Measurements from ENCODE around the gene FRYL. TPM values are rescaled to one million over a fixed set of nuclear protein-coding genes. Genes with fewer than 3 reads are reported as not detected.
A peak's percentile ranks its signal among the peaks of the same experiment; 100 is the strongest.

The FRYL gene
- total RNA-seq, 2 donors from 2014 or later: 71.7 TPM

DNA sequence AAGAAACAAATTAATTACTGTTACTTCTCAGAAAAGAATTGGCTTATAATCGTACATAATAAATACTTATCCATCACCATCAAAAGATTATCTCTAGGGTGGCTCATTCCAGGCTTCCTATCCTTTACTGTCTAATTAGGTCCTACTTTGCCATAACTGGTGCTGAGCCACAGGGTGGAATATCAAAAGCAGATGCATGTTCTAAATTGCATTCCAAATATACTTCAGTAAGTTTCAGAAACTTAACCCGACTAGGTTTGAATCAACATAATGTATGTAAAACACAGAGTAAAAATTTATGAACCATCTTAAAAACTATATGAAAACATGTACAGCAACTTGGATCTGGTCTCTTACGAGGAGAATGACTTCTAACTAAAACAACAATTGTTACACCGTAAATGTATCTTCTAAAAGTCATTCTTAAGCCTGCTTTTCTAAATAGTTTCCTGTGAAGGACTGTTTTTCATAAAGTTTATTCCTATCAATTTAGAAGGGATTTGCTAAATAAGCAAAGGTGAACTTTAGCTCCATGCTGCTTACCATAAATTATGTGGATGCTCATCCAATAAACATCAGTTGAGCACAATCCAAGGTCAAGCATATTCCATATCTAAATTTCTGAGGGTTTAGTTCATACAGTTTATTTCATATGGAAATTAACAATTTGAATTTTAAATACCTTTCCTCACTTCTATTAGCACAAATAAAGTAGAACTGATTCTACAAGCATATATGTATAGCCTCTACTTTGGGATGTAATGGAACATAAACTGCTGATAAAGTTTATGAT, 276.6 kb downstream of the FRYL start:
- peaks cover 6 to 13% of the 10 kb centered on the region in 2 donors for H3K36me3 Mint-ChIP-seq (ENCODE audit: insufficient read depth in 2 of 2)
- ATAC-seq (replicated peaks in 1 of 2) (no peak), DNase-seq (no peak)
- no peaks in the 10 kb centered on the region for H3K27me3 Mint-ChIP-seq (ENCODE audit: low read depth)
- H3K27ac Mint-ChIP-seq: no peak overlapping the region
- H3K4me1 Mint-ChIP-seq (ENCODE audit: low read depth): peaks cover 18% of the 10 kb centered on the region
- no peaks in the 10 kb centered on the region for H3K9me3 Mint-ChIP-seq
- H3K4me3 Mint-ChIP-seq: no peak overlapping the region

DNA sequence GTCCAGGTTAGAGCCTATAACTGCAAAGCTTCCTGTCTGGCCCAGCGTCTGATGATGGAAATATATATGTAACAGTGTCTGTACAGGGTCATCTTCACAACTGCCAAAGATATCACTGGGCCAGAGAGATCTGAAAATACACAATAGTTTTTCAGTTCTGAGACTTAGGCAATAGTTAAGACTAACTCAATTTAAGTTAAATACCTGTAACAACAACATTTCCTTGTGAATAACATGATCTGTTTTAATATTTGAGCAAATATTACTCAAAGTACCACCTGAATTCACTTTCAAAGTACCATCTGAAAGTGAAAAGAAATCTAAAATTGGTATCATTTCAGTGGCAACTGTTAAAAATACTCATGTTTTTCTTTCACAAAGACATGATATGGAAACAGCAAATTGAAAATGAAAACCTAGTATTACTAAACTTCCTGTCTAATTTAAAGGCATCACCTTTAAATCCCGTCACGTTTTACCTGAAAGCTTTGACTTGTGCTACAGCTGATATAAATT, 280.5 kb downstream of the FRYL start:
- H3K27ac Mint-ChIP-seq: peak overlapping the region; percentile 1
- H3K36me3 Mint-ChIP-seq (ENCODE audit: insufficient read depth in 2 of 2): peaks cover 6 to 17% of the 10 kb centered on the region in 2 donors
- H3K4me3 Mint-ChIP-seq: peak overlapping the region in 1 of 2 donors; percentile 13
- H3K9me3 Mint-ChIP-seq: no peaks in the 10 kb centered on the region
- no peaks in the 10 kb centered on the region for H3K27me3 Mint-ChIP-seq (ENCODE audit: low read depth)
- no peak for DNase-seq
- peaks cover 18% of the 10 kb centered on the region for H3K4me1 Mint-ChIP-seq (ENCODE audit: low read depth)
- peak; percentile 51 to 71 for ATAC-seq (replicated peaks in 1 of 2)

- no peak overlapping the region for H3K27ac Mint-ChIP-seq
- peaks cover 13% of the 10 kb centered on the region for H3K4me1 Mint-ChIP-seq (ENCODE audit: low read depth)
- no peaks in the 10 kb centered on the region for H3K9me3 Mint-ChIP-seq
- DNase-seq (no peak), ATAC-seq (replicated peaks in 1 of 2) (no peak)
- H3K36me3 Mint-ChIP-seq (ENCODE audit: insufficient read depth in 2 of 2): peaks cover 6 to 17% of the 10 kb centered on the region in 2 donors
- H3K27me3 Mint-ChIP-seq (ENCODE audit: low read depth): no peaks in the 10 kb centered on the region
- no peak overlapping the region for H3K4me3 Mint-ChIP-seq
Measured at GRCh38 chr4:48498895-48499294, 281.2 kb downstream of the FRYL start.

GRCh38 chr4:48495941-48496340, 284.1 kb downstream of the FRYL start:
- Mint-ChIP-seq H3K4me3 (no peak overlapping the region), H3K27ac (no peak overlapping the region), H3K27me3 (ENCODE audit: low read depth) (peaks cover 18% of the 10 kb centered on the region), H3K4me1 (ENCODE audit: low read depth) (peaks cover 13% of the 10 kb centered on the region), H3K9me3 (no peaks in the 10 kb centered on the region), H3K36me3 (ENCODE audit: insufficient read depth in 2 of 2) (peaks cover 2 to 13% of the 10 kb centered on the region in 2 donors)
- ATAC-seq (replicated peaks in 1 of 2) (no peak), DNase-seq (no peak)

DNA sequence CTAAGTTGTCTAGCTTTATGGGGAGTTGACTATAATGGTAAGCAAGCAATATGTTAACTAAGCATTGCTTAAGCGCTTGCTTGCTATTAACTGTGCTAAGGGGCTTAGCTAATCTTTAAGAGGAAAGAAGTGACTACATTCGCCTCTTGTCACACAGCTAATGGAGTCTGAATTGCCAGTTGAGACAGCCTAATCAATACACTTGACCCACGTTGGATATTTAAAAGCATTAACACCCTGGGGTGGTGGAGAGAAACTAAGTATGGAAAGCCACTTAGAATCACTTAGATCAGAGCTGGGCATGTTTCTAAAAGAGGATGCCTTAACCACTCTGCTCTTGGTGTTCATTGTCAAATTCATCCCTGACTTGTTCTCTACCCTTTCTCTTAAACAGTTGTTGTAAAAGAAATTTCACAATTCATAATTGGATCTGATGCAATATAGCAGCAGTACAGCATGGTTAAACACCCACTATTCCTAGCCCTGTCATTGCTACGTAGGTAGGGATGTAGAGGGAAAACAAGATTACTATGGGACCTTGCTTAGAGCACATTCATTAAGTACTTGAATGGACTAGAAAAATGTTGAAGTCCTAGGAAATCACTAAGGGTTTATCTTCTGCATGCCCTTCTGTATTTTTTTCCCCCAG, 286.5 kb downstream of the FRYL start:
- peaks cover under 1 to 5% of the 10 kb centered on the region in 2 donors for H3K36me3 Mint-ChIP-seq (ENCODE audit: insufficient read depth in 2 of 2)
- no peaks in the 10 kb centered on the region for H3K9me3 Mint-ChIP-seq
- no peak overlapping the region for H3K27ac Mint-ChIP-seq
- no peak overlapping the region for H3K4me3 Mint-ChIP-seq
- H3K4me1 Mint-ChIP-seq (ENCODE audit: low read depth): no peaks in the 10 kb centered on the region
- DNase-seq (no peak), ATAC-seq (replicated peaks in 1 of 2) (no peak)
- peaks cover 30% of the 10 kb centered on the region for H3K27me3 Mint-ChIP-seq (ENCODE audit: low read depth)

GRCh38 chr4:48491514-48492176, 288.4 kb downstream of the FRYL start:
- Mint-ChIP-seq H3K4me1 (ENCODE audit: low read depth) (no peaks in the 10 kb centered on the region), H3K4me3 (no peak overlapping the region), H3K9me3 (no peaks in the 10 kb centered on the region), H3K27ac (no peak overlapping the region), H3K27me3 (ENCODE audit: low read depth) (peaks cover 47% of the 10 kb centered on the region), H3K36me3 (ENCODE audit: insufficient read depth in 2 of 2) (no peaks in the 10 kb centered on the region)
- DNase-seq (no peak), ATAC-seq (replicated peaks in 1 of 2) (no peak)

GRCh38 chr4:48490680-48491513, 289.2 kb downstream of the FRYL start:
- H3K4me1 Mint-ChIP-seq (ENCODE audit: low read depth): no peaks in the 10 kb centered on the region
- peak overlapping the region in 1 of 2 donors; percentile 22 for H3K4me3 Mint-ChIP-seq
- no peak for DNase-seq
- H3K36me3 Mint-ChIP-seq (ENCODE audit: insufficient read depth in 2 of 2): no peaks in the 10 kb centered on the region
- no peaks in the 10 kb centered on the region for H3K9me3 Mint-ChIP-seq
- H3K27ac Mint-ChIP-seq: no peak overlapping the region
- peak; percentile 17 to 20 for ATAC-seq (replicated peaks in 1 of 2)
- H3K27me3 Mint-ChIP-seq (ENCODE audit: low read depth): peaks cover 48% of the 10 kb centered on the region

DNA sequence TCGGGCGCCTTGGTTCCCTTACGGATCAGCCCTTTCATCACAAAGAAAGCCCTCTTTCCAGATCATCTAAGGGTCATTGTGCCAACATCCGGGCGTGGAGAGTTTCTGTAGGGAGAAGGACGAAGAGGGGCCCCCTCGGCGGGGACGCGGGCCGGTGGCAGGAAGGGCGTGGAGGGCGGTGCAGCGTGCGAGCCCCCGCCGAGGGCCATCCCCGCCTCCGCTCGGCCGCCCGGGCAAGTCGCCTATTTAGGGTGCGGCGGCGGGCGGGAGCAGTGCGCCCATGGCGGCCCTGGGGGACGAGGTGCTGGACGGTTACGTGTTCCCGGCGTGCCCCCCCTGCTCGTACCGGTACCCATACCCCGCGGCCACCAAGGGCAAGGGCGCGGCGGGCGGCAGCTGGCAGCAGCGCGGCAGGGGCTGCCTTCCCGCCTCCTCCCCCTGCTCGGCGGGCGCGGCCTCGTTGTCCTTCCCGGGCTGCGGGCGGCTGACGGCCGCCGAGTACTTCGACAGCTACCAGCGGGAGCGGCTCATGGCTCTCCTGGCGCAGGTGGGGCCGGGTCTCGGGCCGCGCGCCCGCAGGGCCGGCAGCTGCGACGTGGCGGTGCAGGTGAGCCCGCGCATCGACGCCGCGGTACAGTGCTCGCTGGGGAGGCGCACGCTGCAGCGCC, 289.9 kb downstream of the FRYL start, which contains the start of gene ZAR1:
Gene ZAR1 (plus strand): TSS at position 241 of the 668 bp plus-strand sequence. CDS start 40 bp downstream, at position 281.
- peak; percentile 53 to 54 for ATAC-seq (replicated peaks in 1 of 2)
- Mint-ChIP-seq H3K27me3 (ENCODE audit: low read depth) (peaks cover 55% of the 10 kb centered on the region), H3K4me1 (ENCODE audit: low read depth) (no peaks in the 10 kb centered on the region)

GRCh38 chr4:48489683-48490011, 290.4 kb downstream of the FRYL start:
- Mint-ChIP-seq H3K27me3 (ENCODE audit: low read depth) (peaks cover 60% of the 10 kb centered on the region), H3K36me3 (ENCODE audit: insufficient read depth in 2 of 2) (no peaks in the 10 kb centered on the region), H3K4me1 (ENCODE audit: low read depth) (no peaks in the 10 kb centered on the region), H3K4me3 (peak overlapping the region; percentile 63 to 66), H3K9me3 (no peaks in the 10 kb centered on the region), H3K27ac (no peak overlapping the region)
- DNase-seq (no peak), ATAC-seq (replicated peaks in 1 of 2) (no peak)

More for the DNA sequence above, 289.9 kb downstream of the FRYL start, which contains the start of gene ZAR1:
- Mint-ChIP-seq H3K27ac (no peak within 1 kb of the TSS), H3K4me3 (peak within 1 kb of the TSS; percentile 63 to 66), H3K36me3 (ENCODE audit: insufficient read depth in 2 of 2) (no peaks in the 10 kb centered on the region), H3K9me3 (no peaks in the 10 kb centered on the region)
- DNase-seq: no peak

GRCh38 chr4:48484494-48485168, 295.4 kb downstream of the FRYL start:
- Mint-ChIP-seq H3K27me3 (ENCODE audit: low read depth) (peaks cover 81% of the 10 kb centered on the region), H3K4me1 (ENCODE audit: low read depth) (peaks cover 7% of the 10 kb centered on the region), H3K4me3 (peak overlapping the region; percentile 76 to 77), H3K27ac (no peak overlapping the region), H3K9me3 (no peaks in the 10 kb centered on the region), H3K36me3 (ENCODE audit: insufficient read depth in 2 of 2) (peaks cover 0 to 1% of the 10 kb centered on the region in 2 donors)
- DNase-seq (no peak), ATAC-seq (replicated peaks in 1 of 2) (no peak)

- H3K27ac Mint-ChIP-seq: no peak overlapping the region
- ATAC-seq (replicated peaks in 1 of 2) (peak; percentile 58 to 74), DNase-seq (peak; percentile 13 to 29)
- H3K27me3 Mint-ChIP-seq (ENCODE audit: low read depth): peaks cover 74% of the 10 kb centered on the region
- peaks cover 7% of the 10 kb centered on the region for H3K4me1 Mint-ChIP-seq (ENCODE audit: low read depth)
- H3K36me3 Mint-ChIP-seq (ENCODE audit: insufficient read depth in 2 of 2): peaks cover 0 to 1% of the 10 kb centered on the region in 2 donors
- H3K9me3 Mint-ChIP-seq: no peaks in the 10 kb centered on the region
- H3K4me3 Mint-ChIP-seq: peak overlapping the region; percentile 76 to 77
Measured at GRCh38 chr4:48483777-48484493, 296.1 kb downstream of the FRYL start.
